H7 (cell line): ENCODE data around the gene RPL9. TPM values are rescaled to one million over a fixed set of nuclear protein-coding genes. Genes with fewer than 3 reads are reported as not detected.
A peak's percentile ranks its signal among the peaks of the same experiment; 100 is the strongest.
"Not testable (repeated sequence)": the region's sequence is repeated elsewhere in the genome, so short reads cannot be mapped to it uniquely, and the experiment has no call there.

Source experiments
- DNase-seq: peaks from one replicate; pipeline ENCODE4 v3.0.0; 2012
- H3K27me3 ChIP-seq: 2 replicates; pipeline ENCODE4 v1.6.0; 2011; ENCODE audit warnings: mild to moderate bottlenecking, low read length; ENCODE audit not compliant: control insufficient read depth, insufficient read depth
- H3K36me3 ChIP-seq: replicated peaks from 2 replicates; pipeline ENCODE4 v1.5.1; 2011; ENCODE audit warnings: low read length; ENCODE audit not compliant: control insufficient read depth, insufficient read depth
- H3K4me3 ChIP-seq: 2 replicates; pipeline ENCODE4 v1.5.1; 2011; ENCODE audit warnings: low read depth, mild to moderate bottlenecking, control low read depth, low read length, moderate library complexity; ENCODE audit not compliant: insufficient read depth
- total RNA-seq: library from RNA; depleted of rRNA; stranded (reverse); fragments of >200 nt; shearing (Covaris generic); gene quantifications from 2 replicates; pipeline ENCODE4 v1.2.3, GENCODE V29; 2014; rRNA removed

The RPL9 gene
- total RNA-seq, result 1,441 and 1,920 TPM in 2 replicates

DNA sequence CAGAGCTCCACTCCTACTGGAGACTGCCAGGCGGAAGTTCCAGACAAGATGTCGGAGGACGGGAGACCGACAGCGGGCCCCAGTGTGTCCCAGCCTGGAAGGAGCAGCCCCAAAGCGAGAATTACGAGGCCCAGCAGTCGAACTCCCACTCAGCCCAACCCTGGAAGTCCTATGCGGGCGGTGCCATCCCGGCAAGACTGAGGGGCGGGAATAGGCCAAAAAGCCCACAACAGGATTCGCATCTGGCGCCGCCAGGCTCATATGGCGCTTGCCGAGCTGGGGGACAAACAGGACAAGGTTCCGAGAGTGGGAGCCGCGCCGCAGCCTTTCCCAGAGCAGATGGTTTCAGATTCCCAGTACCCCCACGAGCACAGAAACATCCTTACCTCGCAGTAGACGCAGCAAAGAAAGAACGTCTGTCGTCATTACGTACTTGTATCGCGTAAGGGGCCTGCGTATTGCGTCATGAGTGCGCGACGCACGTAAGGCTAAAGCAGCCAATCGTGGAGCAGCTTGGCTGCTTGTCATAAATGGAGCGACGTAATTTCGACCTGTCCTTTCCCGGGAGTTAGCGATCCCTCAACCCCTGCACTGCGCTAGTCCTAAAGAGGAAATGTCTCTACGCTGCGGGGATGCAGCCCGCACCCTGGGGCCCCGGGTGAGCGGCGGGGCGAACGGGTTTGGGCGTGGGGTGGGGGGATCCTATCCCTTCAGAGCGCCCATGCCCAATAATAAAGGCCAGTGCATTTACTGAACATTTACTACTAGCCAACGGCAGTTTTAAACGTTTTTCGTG lies at the start of gene RPL9, which contains the start of gene LIAS:
RPL9 (minus strand) TSS at position 418 of the 796 bp plus-strand sequence. CDS start 483 bp downstream, outside the sequence.
LIAS (plus strand) TSS at position 552 of the 796 bp plus-strand sequence; CDS start at position 614, 62 bp downstream.
- Histone ChIP-seq H3K27me3 (no peaks in the 10 kb centered on the region), H3K36me3 (peaks cover 42% of the 10 kb centered on the region), H3K4me3 (peak within 1 kb of the TSS; percentile 96)
- DNase-seq, result peak; percentile 95

GRCh38 chr4:39505581-39505980 lies 46.9 kb upstream of the RPL9 start:
- no peaks in the 10 kb centered on the region for H3K27me3 ChIP-seq
- no peak for DNase-seq
- H3K36me3 ChIP-seq, result peaks cover 45% of the 10 kb centered on the region
- H3K4me3 ChIP-seq, result no peak overlapping the region

- H3K4me3 ChIP-seq, result no peak overlapping the region
- H3K36me3 ChIP-seq, result peaks cover 37% of the 10 kb centered on the region
- no peak for DNase-seq
- H3K27me3 ChIP-seq, result no peaks in the 10 kb centered on the region
These were observed 45.8 kb upstream of the RPL9 start for GRCh38 chr4:39504538-39504937.

DNA sequence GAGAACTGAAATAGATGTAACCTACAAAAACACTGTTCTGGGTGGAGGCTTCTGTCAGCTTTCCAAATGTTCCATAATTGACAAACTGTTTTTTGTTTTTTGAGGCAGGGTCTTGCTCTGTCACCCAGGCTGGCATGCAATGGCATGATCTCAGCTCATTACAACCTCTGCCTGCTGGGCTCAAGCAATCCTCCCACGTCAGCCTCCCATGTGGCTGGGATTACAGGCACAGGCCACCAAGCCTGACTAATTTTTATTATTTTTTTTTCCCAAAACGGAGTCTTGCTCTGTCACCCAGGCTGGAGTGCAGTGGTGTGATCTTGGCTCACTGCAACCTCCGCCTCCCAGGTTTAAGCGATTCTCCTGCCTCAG lies 43.9 kb upstream of the RPL9 start:
- not testable (repeated sequence) for DNase-seq, H3K27me3 ChIP-seq, H3K4me3 ChIP-seq
- H3K36me3 ChIP-seq, result peaks cover 24% of the 10 kb centered on the region

- Histone ChIP-seq H3K36me3 (peaks cover 21% of the 10 kb centered on the region), H3K4me3 (no peak overlapping the region), H3K27me3 (no peaks in the 10 kb centered on the region)
- DNase-seq, result no peak
These were observed 43.4 kb upstream of the RPL9 start for GRCh38 chr4:39502019-39502663.

GRCh38 chr4:39498727-39499020 lies 40.0 kb upstream of the RPL9 start:
- H3K4me3 ChIP-seq, result no peak overlapping the region
- H3K27me3 ChIP-seq, result no peaks in the 10 kb centered on the region
- DNase-seq, result no peak
- H3K36me3 ChIP-seq, result peaks cover 12% of the 10 kb centered on the region

DNA sequence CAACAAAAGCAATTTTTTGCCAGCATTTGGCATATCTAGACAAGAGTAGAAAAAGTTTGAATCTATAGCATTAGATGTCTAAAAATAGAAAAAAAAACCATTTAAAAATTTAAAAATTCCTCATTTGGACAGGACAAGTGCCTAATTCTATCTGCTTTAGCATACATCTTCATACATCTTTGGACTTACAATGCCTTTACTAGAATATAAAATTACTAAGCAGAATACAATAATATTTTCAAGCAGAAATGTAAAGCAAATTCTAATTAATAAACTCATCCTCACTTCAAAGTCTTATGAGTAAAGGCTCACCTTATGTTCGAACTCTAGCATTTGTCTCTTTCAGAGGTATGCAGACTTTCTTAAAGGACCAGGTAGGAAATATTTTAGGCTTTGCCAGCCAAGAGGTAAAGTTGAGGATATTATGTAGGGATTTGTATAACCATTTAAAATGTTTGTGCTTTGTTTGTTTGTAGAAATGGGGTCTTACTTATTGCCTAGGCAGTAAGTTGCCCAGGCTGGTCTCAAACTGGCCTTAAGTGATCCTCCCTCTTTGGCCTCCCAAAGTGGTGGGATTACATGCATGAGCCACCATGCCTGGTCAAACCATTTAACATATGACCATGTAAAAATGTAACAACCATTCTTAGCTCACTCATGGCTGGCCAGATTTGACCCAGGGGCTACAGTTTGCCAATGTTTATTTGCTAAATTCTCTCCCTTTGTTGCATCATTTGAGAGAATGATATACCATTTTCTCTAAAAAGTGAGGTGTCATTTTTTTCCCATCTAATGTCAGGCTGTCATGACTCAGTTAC lies 39.4 kb upstream of the RPL9 start:
- H3K36me3 ChIP-seq, result peaks cover 7% of the 10 kb centered on the region
- no peaks in the 10 kb centered on the region for H3K27me3 ChIP-seq
- no peak overlapping the region for H3K4me3 ChIP-seq
- DNase-seq, result no peak

- Histone ChIP-seq H3K4me3 (no peak overlapping the region), H3K36me3 (no peaks in the 10 kb centered on the region; the same call in 1 of the 2 replicates), H3K27me3 (no peaks in the 10 kb centered on the region)
- DNase-seq, result no peak
These were observed 36.9 kb upstream of the RPL9 start for GRCh38 chr4:39495446-39496213.

DNA sequence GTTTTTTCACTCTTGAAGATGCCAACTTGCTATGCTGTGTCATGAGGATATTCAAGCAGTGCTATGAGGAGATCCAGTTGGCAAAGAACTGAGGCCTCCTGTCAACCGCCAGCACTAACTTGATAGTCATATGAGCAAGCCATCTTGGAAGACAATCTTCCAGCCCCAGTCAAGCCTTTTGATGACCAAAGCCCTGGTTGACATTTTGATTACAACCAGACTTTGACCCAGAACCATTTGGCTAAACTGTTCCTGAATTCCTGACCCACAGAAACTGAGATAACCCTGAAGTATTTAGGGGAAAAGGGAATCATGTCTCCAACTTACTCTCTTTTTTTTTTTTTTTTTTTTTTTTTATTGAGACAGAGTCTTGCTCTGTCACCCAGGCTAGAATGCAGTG lies 35.6 kb upstream of the RPL9 start:
- no peak for DNase-seq
- Histone ChIP-seq H3K27me3 (no peaks in the 10 kb centered on the region), H3K36me3 (no peaks in the 10 kb centered on the region; the same call in 1 of the 2 replicates), H3K4me3 (no peak overlapping the region)

GRCh38 chr4:39490322-39490721 lies 31.6 kb upstream of the RPL9 start:
- H3K36me3 ChIP-seq, result no peaks in the 10 kb centered on the region
- H3K4me3 ChIP-seq, result no peak overlapping the region
- no peak for DNase-seq
- no peaks in the 10 kb centered on the region for H3K27me3 ChIP-seq

DNA sequence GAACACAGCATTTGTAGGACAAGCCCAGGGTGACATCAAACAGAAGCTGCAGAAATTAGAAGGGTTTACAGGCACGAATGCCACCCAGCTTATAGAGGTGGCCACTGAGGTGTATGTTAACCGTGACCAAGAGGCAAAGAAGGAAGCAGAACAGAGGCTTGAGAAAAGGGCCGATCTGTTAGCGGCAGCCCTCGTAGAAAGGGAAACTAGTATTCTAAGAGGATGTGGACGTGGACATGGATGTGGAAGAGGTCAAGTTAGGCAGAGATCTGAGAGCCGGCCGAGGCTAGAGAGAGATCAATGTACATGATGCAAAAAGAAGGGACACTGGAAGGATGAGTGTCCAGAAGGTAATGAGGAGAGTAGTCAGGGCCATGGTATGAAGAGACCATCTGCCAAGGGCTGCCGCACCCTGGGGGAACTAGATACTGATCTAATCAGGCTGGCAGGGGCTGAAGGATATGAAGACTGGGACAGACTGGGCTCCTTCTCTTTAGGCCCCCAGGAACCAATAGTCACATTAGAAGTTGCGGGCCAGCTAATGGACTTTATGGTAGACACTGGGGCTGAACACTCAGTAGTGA lies 27.6 kb upstream of the RPL9 start:
- H3K4me3 ChIP-seq, result no peak overlapping the region
- no peaks in the 10 kb centered on the region for H3K27me3 ChIP-seq
- H3K36me3 ChIP-seq, result no peaks in the 10 kb centered on the region
- DNase-seq, result no peak

- no peak overlapping the region for H3K4me3 ChIP-seq
- H3K27me3 ChIP-seq, result no peaks in the 10 kb centered on the region
- DNase-seq, result no peak
- no peaks in the 10 kb centered on the region for H3K36me3 ChIP-seq
These were observed 26.0 kb upstream of the RPL9 start for GRCh38 chr4:39484582-39485272.

DNA sequence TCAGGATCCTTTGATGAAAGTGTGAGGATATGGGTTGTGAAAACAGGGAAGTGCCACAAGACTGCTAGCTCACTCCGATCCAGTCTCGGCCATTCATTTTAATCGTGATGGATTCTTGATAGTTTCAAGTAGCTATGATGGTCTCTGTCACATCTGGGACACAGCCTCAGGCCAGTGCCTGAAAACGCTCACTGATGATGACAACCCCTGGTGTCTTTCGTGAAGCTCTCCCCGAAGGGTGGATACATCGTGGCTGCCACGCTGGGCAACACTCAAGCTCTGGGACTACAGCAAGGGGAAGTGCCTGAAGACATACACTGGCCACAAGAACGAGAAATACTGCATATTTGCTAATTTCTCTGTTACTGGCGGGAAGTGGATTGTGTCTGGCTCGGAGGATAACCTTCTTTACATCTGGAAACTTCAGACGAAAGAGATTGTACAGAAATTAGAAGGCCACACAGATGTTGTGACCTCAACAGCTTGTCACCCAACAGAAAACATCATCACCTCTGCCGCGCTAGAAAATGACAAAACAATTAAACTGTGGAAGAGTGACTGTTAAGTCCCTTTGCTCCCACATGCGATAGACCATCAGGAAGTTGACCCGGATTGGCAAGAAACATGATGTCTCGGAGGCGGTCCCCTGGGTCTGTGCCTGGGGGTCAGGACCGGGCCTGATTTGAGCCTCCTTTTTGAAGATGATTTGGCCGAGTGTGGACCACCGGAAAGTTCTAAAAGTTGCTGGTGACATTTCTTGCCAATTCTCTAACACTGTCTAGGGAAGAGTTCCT lies 22.4 kb upstream of the RPL9 start:
- no peak for DNase-seq
- no peak overlapping the region for H3K4me3 ChIP-seq
- H3K27me3 ChIP-seq, result no peaks in the 10 kb centered on the region
- H3K36me3 ChIP-seq, result peaks cover under 1% of the 10 kb centered on the region; the same call in 1 of the 2 replicates
